HepG2 (cell line): ENCODE results near the gene RPL35.
A peak's percentile ranks its signal among the peaks of the same experiment; 100 is the strongest.

Experiments
- CTCF ChIP-seq: sonication (generic); formaldehyde crosslinking; IDR thresholded peaks from 2 replicates; pipeline ENCODE4 v1.5.0; 2020; ENCODE audit warnings: mild to moderate bottlenecking, missing genetic modification reagents, moderate library complexity
- KMT2B ChIP-seq: IDR thresholded peaks from 2 replicates; pipeline ENCODE4 v1.6.1; 2016; ENCODE audit warnings: missing genetic modification reagents, missing compliant biosample characterization
- POLR2A ChIP-seq, 2 experiments: IDR thresholded peaks; 2 replicates each; pipeline ENCODE4 v1.6.1; 2011; ENCODE audit warnings: low read depth in 2 of 2, low read length in 2 of 2, mild to moderate bottlenecking in 1 of 2, moderate library complexity in 1 of 2; ENCODE audit not compliant: insufficient read depth in 1 of 2
- RFX5 ChIP-seq: IDR thresholded peaks from 2 replicates; pipeline ENCODE4 v1.6.1; 2011; ENCODE audit warnings: low read depth, low read length, improper control_type of control experiment

DNA sequence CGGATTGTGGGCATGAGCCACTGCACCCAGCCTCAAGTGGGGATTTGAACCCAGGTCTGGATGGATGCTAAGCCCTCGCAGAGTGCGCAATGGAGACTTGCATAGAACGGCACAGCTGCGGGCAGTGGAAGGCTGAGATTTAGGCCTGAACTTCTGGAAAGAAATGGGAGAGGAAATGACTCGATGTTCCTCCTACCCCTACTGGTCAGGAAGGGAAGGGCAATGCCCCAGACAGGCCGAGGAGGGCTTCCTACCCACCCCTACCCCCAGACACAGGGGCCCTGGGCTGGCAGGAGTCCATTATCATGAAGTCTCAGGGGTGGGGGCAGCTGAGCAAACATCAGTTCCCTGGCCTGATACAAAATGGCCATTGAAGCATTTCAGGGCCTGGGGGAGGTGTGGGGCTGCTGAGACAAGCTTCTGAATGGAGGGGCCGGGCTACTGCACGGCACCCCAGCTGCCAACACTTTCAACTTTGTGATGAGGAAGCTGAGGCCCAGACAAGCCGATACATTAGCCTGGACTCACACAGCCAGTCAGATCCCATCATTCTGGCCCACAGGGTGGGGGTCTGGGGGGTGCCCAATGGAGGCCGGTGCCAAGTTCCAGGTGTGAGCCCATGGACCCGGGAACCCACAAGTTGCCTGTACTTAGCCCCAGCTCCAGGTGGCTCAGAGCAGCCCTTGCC is 22.0 kb downstream of the RPL35 start:
- TF ChIP-seq RFX5 (no peak), CTCF (CRISPR knock-in tag) (peak; percentile 58), POLR2A (IDR thresholded peaks at IDR 0.05; ENCODE audit: insufficient read depth in 1 of 2, low read depth in 2 of 2, low read length in 2 of 2) (no peak), KMT2B (CRISPR knock-in tag) (no peak)
